Measurements from ENCODE around the gene XYLT1. TPM values are rescaled to one million over a fixed set of nuclear protein-coding genes. Genes with fewer than 3 reads are reported as not detected.

The XYLT1 gene
- total RNA-seq, 2 donors from 2014 or later: 21.4 to 22.6 TPM

DNA sequence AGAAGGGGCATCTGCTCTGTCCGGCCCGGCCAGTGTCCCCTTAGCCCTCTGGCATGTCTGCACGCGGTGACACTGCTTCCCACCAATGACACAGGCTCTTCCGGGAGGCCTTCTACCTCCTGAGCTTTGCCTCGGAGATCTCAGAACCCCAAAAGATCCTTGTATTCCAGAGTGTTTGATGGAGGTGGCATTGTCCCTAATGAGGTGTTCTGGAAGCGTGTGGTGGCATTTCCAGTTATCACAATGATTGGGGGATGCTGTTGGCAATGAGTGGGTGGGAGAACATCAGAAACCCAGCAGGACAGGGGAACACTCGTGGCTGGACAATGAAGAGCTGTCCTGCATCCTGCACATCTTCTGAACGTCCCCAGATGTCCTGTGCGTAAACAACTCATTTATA is 198.0 kb downstream of the XYLT1 start:
- Mint-ChIP-seq H3K27ac (peak overlapping the region; percentile 6), H3K27me3 (no peaks in the 10 kb centered on the region), H3K36me3 (ENCODE audit: low read depth) (no peaks in the 10 kb centered on the region), H3K9me3 (no peaks in the 10 kb centered on the region), H3K4me1 (peaks cover 32% of the 10 kb centered on the region), H3K4me3 (peak overlapping the region; percentile 57)
- no peak for ATAC-seq (replicated peaks)

DNA sequence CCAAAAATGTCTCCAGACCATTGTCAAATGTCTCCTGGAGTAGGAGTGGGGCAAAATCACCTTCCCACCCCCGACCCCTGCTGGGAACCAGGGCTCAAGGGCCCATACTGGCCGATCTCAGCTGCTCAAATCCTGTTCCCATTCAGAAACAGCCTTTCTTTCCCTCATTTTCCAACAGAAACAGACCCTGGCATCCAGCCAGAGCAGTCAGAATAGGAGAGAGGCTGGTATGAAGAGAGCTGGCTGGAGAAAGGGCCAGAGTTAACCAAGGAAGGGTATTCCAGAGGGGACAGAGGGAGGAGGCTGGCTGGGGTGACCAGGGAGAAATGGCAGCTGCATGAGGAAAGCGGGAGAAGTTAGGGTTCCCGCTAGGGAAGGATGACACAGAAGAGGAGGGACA is 199.1 kb downstream of the XYLT1 start:
- no peaks in the 10 kb centered on the region for H3K36me3 Mint-ChIP-seq (ENCODE audit: low read depth)
- no peak for ATAC-seq (replicated peaks)
- H3K27ac Mint-ChIP-seq: peak overlapping the region; percentile 61
- no peaks in the 10 kb centered on the region for H3K9me3 Mint-ChIP-seq
- H3K27me3 Mint-ChIP-seq: no peaks in the 10 kb centered on the region
- no peak overlapping the region for H3K4me3 Mint-ChIP-seq
- peaks cover 32% of the 10 kb centered on the region for H3K4me1 Mint-ChIP-seq

DNA sequence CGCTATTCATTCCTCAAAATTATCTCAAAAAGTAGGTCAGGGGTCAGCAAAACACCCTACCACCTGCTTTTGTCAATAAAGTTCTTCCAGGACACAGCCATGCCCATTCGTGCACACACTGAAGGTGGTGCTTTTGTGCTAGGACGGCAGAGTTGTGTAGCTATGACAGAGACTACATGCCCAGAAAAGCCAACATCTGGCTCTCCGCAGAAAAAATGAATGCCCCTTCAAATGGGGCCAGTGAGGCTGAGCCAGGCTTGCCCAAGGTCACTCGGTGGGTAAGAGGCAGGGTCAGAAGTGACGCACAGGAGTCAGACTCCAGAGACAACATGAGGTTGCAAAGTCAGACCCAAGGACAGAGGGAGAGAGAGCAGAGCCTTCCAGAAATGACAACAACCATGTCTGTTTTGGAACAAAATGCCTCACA is 200.1 kb downstream of the XYLT1 start:
- Mint-ChIP-seq H3K4me1 (peaks cover 30% of the 10 kb centered on the region), H3K4me3 (no peak overlapping the region), H3K27me3 (no peaks in the 10 kb centered on the region), H3K9me3 (no peaks in the 10 kb centered on the region), H3K36me3 (ENCODE audit: low read depth) (no peaks in the 10 kb centered on the region), H3K27ac (no peak overlapping the region)
- ATAC-seq (replicated peaks): no peak

- Mint-ChIP-seq H3K36me3 (ENCODE audit: low read depth) (no peaks in the 10 kb centered on the region), H3K27me3 (no peaks in the 10 kb centered on the region), H3K4me3 (no peak overlapping the region), H3K4me1 (peaks cover 25% of the 10 kb centered on the region), H3K27ac (no peak overlapping the region), H3K9me3 (no peaks in the 10 kb centered on the region)
- ATAC-seq (replicated peaks): no peak
These were observed 200.6 kb downstream of the XYLT1 start for GRCh38 chr16:17270111-17270510.

DNA sequence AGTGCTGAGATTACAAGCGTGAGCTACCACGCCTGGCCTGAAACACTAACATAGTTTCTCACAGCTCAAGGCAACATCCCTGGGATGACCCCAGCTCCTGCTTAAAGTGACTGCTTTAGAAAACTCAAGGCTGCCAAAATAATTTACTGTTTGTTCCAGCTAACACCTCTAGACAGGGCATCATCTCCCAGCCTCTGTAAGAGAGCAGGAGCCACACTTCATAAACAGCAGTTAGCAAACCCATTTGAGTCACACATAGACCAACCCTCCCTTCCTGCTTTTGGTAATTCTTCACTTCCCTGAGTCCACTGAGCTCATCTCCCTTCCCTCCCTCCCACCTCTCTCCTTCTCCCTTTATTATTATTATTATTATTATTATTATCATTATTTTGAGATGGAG is 201.3 kb downstream of the XYLT1 start:
- Mint-ChIP-seq H3K4me1 (peaks cover 22% of the 10 kb centered on the region), H3K27me3 (no peaks in the 10 kb centered on the region), H3K36me3 (ENCODE audit: low read depth) (no peaks in the 10 kb centered on the region), H3K27ac (no peak overlapping the region), H3K9me3 (no peaks in the 10 kb centered on the region), H3K4me3 (no peak overlapping the region)
- ATAC-seq (replicated peaks): no peak

DNA sequence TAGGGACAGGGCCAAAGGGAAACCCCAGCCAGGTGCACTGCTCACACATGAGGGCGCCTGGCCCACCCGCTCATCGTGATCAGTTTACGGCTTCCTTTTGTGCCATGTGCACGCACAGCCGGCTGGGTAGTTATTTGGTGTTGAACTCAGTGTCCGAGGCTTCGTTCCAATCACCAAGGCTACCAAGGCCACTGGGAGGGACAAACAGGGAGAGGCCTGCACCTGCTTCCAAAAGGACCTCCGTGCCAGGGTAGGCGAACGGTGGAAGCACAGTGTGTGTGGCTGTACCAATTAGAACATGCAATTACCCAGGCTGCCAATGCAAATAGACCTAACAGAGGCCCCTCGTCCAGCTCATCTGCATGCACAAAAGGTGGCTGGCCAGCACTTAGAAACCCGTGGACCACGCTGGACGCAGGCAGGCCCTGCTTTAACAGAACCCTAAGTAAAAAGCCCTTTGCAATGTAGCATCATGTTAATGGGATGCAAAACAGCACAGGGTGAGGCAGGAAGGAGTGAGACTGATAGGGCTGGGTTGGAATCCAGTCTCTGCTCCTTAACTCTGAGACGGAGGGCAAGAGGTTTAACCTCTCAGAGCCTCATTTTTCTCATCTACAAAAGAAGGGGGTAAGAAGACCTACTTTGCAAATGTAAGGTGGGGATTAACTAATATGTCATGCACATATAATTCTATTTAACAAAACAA is 204.0 kb downstream of the XYLT1 start:
- no peak overlapping the region for H3K27ac Mint-ChIP-seq
- H3K27me3 Mint-ChIP-seq: no peaks in the 10 kb centered on the region
- no peak overlapping the region for H3K4me3 Mint-ChIP-seq
- H3K4me1 Mint-ChIP-seq: peaks cover 14% of the 10 kb centered on the region
- ATAC-seq (replicated peaks): no peak
- H3K36me3 Mint-ChIP-seq (ENCODE audit: low read depth): no peaks in the 10 kb centered on the region
- H3K9me3 Mint-ChIP-seq: no peaks in the 10 kb centered on the region

DNA sequence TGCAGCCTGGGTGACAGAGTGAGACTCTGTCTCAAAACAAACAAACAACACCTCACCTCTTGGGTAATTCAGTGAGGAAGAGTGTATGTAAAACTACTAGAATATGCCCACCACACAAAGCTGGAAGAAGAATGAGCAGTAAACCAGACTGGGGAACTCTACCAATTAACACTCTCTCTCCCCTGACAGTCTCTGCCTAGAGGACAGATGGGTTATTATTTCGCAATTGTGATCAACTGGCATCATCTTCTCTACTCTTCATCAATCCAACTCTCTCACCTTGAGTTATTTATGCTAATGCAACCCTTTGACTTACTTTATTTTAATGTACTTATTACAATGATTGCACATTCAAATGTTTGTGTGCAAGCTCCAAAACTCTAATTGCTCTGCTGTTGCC is 205.6 kb downstream of the XYLT1 start:
- no peak for ATAC-seq (replicated peaks)
- Mint-ChIP-seq H3K36me3 (ENCODE audit: low read depth) (no peaks in the 10 kb centered on the region), H3K4me3 (no peak overlapping the region), H3K9me3 (no peaks in the 10 kb centered on the region), H3K27me3 (no peaks in the 10 kb centered on the region), H3K4me1 (peaks cover 13% of the 10 kb centered on the region), H3K27ac (no peak overlapping the region)

DNA sequence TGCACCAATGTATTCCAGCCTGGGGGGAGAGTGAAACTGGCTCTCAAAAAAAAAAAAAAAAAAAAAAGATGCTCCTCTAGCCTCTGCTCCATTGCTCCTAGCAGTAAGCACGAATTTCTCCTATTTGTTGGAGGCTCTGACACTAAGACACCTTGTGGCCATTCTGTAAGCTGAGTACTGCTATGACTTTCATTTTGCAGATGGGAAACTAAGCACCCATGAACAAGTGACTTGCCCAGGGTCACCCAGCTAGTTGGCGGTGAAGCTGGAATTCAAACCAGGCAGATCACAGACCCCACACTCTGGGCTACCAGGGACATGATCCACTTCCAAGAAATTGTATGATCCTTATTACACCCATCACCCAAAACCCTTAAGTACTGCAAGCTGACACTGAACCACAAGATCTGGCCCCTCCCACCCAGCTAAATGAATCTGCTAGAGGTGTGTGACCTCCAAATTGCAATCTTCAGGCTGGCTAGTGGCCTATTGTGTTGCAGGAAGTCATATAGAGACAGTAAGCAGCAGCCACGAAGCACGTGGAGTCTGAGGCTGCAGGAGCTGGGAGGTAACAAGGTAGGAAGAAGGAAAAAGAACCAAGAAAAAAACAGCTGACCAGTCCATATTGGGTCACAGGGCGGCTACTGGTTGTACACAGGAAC is 209.4 kb downstream of the XYLT1 start:
- peak; percentile 59 for ATAC-seq (replicated peaks)
- Mint-ChIP-seq H3K27ac (no peak overlapping the region), H3K27me3 (no peaks in the 10 kb centered on the region), H3K36me3 (ENCODE audit: low read depth) (peaks cover 23% of the 10 kb centered on the region), H3K9me3 (no peaks in the 10 kb centered on the region), H3K4me3 (no peak overlapping the region), H3K4me1 (peaks cover 13% of the 10 kb centered on the region)

DNA sequence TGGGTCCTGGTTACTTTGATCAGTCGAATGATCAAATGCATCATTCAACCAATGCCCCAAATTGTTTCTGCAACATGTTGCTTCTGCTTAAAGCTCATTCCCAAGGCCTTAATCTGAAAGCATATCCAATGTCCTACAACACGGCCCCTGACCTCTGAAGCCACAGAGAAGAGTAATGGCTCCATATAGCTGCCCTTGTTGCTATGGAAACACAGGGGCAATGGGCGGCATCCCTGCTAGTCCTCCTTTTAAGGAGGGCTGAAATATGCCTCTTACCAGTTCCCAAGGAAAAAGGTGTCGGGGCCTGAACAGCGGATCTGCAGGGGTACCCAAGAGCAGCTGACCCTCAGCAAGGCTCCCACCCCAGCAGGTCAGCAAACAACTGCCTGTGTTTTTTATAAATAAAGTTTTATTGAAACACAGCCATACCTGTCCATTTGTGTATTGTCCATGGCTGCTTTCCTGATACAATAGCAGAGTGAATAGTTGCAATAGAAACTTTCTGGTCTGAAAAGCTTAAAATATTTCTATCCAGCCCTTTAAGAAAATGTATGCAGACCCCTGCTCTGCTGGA is 210.4 kb downstream of the XYLT1 start:
- no peak overlapping the region for H3K27ac Mint-ChIP-seq
- H3K27me3 Mint-ChIP-seq: no peaks in the 10 kb centered on the region
- H3K36me3 Mint-ChIP-seq (ENCODE audit: low read depth): peaks cover 23% of the 10 kb centered on the region
- H3K9me3 Mint-ChIP-seq: no peaks in the 10 kb centered on the region
- H3K4me3 Mint-ChIP-seq: no peak overlapping the region
- no peak for ATAC-seq (replicated peaks)
- H3K4me1 Mint-ChIP-seq: peaks cover 13% of the 10 kb centered on the region

- Mint-ChIP-seq H3K36me3 (ENCODE audit: low read depth) (peaks cover 23% of the 10 kb centered on the region), H3K27me3 (no peaks in the 10 kb centered on the region), H3K4me3 (no peak overlapping the region), H3K27ac (no peak overlapping the region), H3K9me3 (no peaks in the 10 kb centered on the region), H3K4me1 (peaks cover 13% of the 10 kb centered on the region)
- ATAC-seq (replicated peaks): no peak
These were observed 210.9 kb downstream of the XYLT1 start for GRCh38 chr16:17259751-17260270.

DNA sequence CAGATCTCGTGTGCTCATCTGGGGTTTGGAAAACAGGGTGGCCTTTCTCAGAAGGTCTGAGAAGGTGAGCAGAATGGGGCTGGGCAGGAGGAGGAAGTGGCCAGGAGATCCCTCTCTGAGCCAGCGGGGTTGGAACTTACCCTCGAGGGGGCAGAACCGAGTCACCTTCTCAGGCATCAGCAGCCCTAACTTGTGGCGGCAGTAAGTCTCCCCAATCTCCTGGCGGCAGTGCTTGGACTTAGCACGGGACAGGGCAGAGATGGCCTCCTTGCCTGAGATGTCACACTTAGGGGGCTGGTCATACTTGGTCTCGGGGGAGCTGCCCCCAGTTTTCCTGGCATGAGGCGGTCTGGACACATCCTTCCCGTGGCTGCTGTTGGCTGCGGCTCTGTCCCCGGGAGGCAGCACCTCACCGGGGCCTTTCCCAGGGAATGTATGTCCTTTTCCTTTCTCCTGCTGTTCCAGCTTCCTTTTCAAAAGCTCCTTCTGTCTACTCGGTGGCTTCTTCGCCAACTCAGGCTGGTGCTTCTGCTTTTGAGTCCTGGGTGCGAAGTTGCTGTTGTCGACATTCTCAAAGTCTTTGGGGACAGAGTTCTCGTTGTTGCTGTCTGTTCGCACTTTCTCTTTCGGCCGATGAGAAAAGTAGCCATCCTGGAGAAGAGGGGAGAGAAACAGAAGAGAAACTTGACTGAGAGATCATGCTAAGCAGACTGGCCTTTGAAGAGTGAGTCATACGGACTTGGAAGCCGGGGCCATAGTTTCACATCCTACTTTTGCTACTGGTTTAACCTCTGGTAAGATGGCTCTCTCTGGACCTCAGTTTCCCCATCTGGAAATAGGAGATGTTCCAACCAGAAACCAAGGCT is 211.7 kb downstream of the XYLT1 start:
- no peak overlapping the region for H3K4me3 Mint-ChIP-seq
- H3K36me3 Mint-ChIP-seq (ENCODE audit: low read depth): peaks cover 23% of the 10 kb centered on the region
- no peaks in the 10 kb centered on the region for H3K27me3 Mint-ChIP-seq
- peaks cover 13% of the 10 kb centered on the region for H3K4me1 Mint-ChIP-seq
- H3K9me3 Mint-ChIP-seq: no peaks in the 10 kb centered on the region
- peak; percentile 50 for ATAC-seq (replicated peaks)
- H3K27ac Mint-ChIP-seq: no peak overlapping the region

DNA sequence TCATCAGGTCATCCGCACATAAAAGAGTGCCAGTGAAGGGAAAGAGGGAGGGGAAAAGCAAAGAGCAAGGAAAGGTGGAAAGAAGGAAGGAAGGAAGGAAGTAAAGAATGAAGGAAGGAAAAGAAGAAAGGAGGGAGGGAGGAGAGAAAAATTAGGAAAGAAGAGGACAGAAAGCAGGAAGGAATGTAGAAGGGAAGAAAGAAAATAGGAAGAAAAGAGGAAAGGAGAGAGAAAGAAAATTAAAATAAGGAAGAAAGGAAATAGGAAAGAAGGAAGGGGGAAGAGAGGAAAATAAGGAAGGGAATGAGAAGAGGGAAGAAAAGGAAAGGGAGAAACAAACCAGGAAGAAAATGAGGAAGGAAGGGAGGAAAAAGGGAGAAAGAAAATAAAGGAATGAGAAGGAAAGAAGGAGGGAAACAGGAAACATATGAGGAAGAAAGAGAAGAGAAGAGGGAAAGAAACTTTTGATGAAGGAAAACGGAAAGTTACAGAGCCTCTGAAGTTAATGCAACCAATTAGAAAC is 212.6 kb downstream of the XYLT1 start:
- no peaks in the 10 kb centered on the region for H3K9me3 Mint-ChIP-seq
- H3K36me3 Mint-ChIP-seq (ENCODE audit: low read depth): peaks cover 23% of the 10 kb centered on the region
- H3K4me1 Mint-ChIP-seq: peaks cover 11% of the 10 kb centered on the region
- H3K4me3 Mint-ChIP-seq: no peak overlapping the region
- H3K27ac Mint-ChIP-seq: no peak overlapping the region
- no peaks in the 10 kb centered on the region for H3K27me3 Mint-ChIP-seq
- ATAC-seq (replicated peaks): no peak

GRCh38 chr16:17257426-17258023 is 213.2 kb downstream of the XYLT1 start:
- no peak for ATAC-seq (replicated peaks)
- H3K9me3 Mint-ChIP-seq: no peaks in the 10 kb centered on the region
- H3K4me1 Mint-ChIP-seq: peaks cover 8% of the 10 kb centered on the region
- peaks cover 23% of the 10 kb centered on the region for H3K36me3 Mint-ChIP-seq (ENCODE audit: low read depth)
- H3K27me3 Mint-ChIP-seq: no peaks in the 10 kb centered on the region
- H3K27ac Mint-ChIP-seq: no peak overlapping the region
- H3K4me3 Mint-ChIP-seq: no peak overlapping the region

DNA sequence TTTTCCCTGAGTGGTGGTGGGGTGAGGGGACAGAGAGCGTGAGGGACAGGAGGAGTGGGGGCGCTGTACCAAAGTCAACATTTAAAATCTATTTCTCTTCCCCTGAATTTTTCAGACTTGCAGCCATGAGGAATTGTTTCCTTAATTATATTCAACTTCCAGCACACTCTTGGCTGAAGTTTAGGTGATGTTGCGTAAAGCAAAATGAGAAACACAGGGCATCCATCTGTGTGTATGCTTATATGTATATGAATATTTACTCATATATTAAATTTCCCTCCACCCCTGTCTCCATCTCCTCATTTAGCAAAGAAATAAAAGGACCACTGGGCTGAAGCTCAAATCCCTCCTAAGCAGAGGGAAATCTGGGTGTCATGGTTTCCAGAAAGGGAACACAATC is 218.1 kb downstream of the XYLT1 start:
- Mint-ChIP-seq H3K4me1 (peaks cover 4% of the 10 kb centered on the region), H3K27ac (no peak overlapping the region), H3K4me3 (no peak overlapping the region), H3K27me3 (no peaks in the 10 kb centered on the region), H3K36me3 (ENCODE audit: low read depth) (peaks cover 11% of the 10 kb centered on the region), H3K9me3 (no peaks in the 10 kb centered on the region)
- ATAC-seq (replicated peaks): no peak
